Right atrium auricular region (tissue), 2 donors: ENCODE results near the gene RPTOR. TPM values are rescaled to one million over a fixed set of nuclear protein-coding genes. Genes with fewer than 3 reads are reported as not detected.

ENCODE experiments used
- DNase-seq: peaks from one replicate; pipeline ENCODE4 v3.0.0-alpha.2; 2019; ENCODE audit warnings: low spot score
- H3K27ac ChIP-seq, 2 donors: fragments of 200-600 bp; sonication (generic); 1 replicate in 1 of 2; 2 replicates in 1 of 2; pipeline ENCODE4 v1.5.1; 2016 to 2019
- H3K27me3 ChIP-seq, 2 donors: fragments of 200-600 bp; sonication (generic); one replicate each; pipeline versions ENCODE4 v1.5.1 to v1.6.0; 2017 to 2019
- H3K36me3 ChIP-seq: fragments of 200-600 bp; sonication (generic); one replicate; pipeline ENCODE4 v1.5.1; 2016
- H3K4me1 ChIP-seq, 2 donors: fragments of 200-600 bp; sonication (generic); one replicate each; pipeline versions ENCODE4 v1.5.1 to v1.6.0; 2017 to 2019
- H3K4me3 ChIP-seq, 2 donors: fragments of 200-600 bp; sonication (generic); 1 replicate in 1 of 2; 2 replicates in 1 of 2; pipeline ENCODE4 v1.5.1; 2017 to 2019; ENCODE audit warnings: mild to moderate bottlenecking in 1 of 2, moderate library complexity in 1 of 2
- H3K9me3 ChIP-seq, 2 donors: fragments of 200-600 bp; sonication (generic); one replicate each; pipeline ENCODE4 v1.5.1; 2019
- total RNA-seq, 2 donors: library from RNA; depleted of rRNA; stranded (reverse); fragments of >200 nt; gene quantifications; one replicate each; pipeline ENCODE4 v1.1.0, GENCODE V29; 2016
- TF ChIP-seq, protein P1 (sequence below), 2 donors: fragments of 200-600 bp; sonication (generic); IDR thresholded peaks; one replicate each; pipeline ENCODE4 v1.5.1; 2019; ENCODE audit warnings: antibody characterized with exemption in 2 of 2

The RPTOR gene
- total RNA-seq, 2 donors from 2014 or later: 19.9 to 22.6 TPM

- Histone ChIP-seq H3K9me3 (no peaks in the 10 kb centered on the region), H3K27me3 (no peaks in the 10 kb centered on the region), H3K4me1 (peaks cover 0 to 20% of the 10 kb centered on the region in 2 donors), H3K36me3 (no peaks in the 10 kb centered on the region), H3K27ac (no peak overlapping the region), H3K4me3 (no peak overlapping the region)
- DNase-seq: no peak
- TF ChIP-seq, protein P1, sequence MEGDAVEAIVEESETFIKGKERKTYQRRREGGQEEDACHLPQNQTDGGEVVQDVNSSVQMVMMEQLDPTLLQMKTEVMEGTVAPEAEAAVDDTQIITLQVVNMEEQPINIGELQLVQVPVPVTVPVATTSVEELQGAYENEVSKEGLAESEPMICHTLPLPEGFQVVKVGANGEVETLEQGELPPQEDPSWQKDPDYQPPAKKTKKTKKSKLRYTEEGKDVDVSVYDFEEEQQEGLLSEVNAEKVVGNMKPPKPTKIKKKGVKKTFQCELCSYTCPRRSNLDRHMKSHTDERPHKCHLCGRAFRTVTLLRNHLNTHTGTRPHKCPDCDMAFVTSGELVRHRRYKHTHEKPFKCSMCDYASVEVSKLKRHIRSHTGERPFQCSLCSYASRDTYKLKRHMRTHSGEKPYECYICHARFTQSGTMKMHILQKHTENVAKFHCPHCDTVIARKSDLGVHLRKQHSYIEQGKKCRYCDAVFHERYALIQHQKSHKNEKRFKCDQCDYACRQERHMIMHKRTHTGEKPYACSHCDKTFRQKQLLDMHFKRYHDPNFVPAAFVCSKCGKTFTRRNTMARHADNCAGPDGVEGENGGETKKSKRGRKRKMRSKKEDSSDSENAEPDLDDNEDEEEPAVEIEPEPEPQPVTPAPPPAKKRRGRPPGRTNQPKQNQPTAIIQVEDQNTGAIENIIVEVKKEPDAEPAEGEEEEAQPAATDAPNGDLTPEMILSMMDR (IDR thresholded peaks at IDR 0.05): no peak
These were observed 437.3 kb downstream of the RPTOR start for GRCh38 chr17:80981929-80982425.

- no peak overlapping the region for H3K4me3 ChIP-seq
- H3K27ac ChIP-seq: no peak overlapping the region
- no peaks in the 10 kb centered on the region for H3K9me3 ChIP-seq
- H3K27me3 ChIP-seq: no peaks in the 10 kb centered on the region
- no peak for DNase-seq
- TF ChIP-seq, protein P1 (IDR thresholded peaks at IDR 0.05): no peak
- peaks cover 0 to 20% of the 10 kb centered on the region in 2 donors for H3K4me1 ChIP-seq
- no peaks in the 10 kb centered on the region for H3K36me3 ChIP-seq
These were observed 437.9 kb downstream of the RPTOR start for GRCh38 chr17:80982426-80982974.

DNA sequence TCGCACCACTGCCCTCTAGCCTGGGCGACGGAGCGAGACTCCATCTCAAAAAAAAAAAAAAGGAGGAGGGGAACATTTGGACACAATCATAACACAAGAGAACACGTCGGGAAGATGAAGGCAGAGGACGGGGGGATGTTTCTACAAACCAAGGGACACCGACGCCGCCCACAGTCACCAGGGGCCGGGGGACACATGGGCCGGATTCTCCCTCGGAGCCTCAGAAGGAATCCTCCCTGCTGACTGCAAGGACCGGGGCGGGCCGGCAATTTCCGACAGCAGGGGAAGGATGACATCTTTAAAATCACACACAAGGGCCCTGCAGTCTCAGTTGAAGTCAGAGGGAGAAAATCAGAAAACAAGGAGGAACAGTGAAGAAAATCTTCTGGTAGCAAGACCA, 438.9 kb downstream of the RPTOR start:
- peaks cover 0 to 21% of the 10 kb centered on the region in 2 donors for H3K4me1 ChIP-seq
- H3K27me3 ChIP-seq: no peaks in the 10 kb centered on the region
- no peaks in the 10 kb centered on the region for H3K36me3 ChIP-seq
- no peak overlapping the region for H3K4me3 ChIP-seq
- DNase-seq: no peak
- TF ChIP-seq, protein P1 (IDR thresholded peaks at IDR 0.05): no peak
- no peaks in the 10 kb centered on the region for H3K9me3 ChIP-seq
- H3K27ac ChIP-seq: no peak overlapping the region

GRCh38 chr17:80984749-80985148, 440.1 kb downstream of the RPTOR start:
- Histone ChIP-seq H3K4me1 (peaks cover 0 to 30% of the 10 kb centered on the region in 2 donors), H3K4me3 (no peak overlapping the region), H3K27ac (peak overlapping the region in 1 of 2 donors; percentile 13), H3K36me3 (no peaks in the 10 kb centered on the region), H3K27me3 (no peaks in the 10 kb centered on the region), H3K9me3 (no peaks in the 10 kb centered on the region)
- TF ChIP-seq, protein P1 (IDR thresholded peaks at IDR 0.05): no peak
- no peak for DNase-seq

DNA sequence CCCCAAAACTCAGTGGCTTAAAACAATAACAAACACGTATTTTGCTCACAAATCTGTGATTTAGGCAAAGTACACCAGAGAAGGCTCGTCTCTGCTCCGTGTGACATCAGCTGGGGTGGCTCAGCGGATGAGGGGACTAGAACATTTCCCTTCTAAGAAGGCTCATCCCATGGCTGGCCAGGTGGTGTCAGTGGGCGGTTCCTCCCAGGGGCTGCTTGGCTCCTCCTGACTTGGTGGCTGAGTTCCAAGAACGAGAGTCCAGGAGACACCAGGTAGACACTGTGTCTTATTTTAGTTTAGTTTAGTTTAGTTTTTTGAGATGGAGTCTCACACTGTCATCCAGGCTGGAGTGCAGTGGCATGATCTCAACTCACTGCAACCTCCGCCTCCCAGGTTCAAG, 441.4 kb downstream of the RPTOR start:
- Histone ChIP-seq H3K4me3 (no peak overlapping the region), H3K36me3 (no peaks in the 10 kb centered on the region), H3K27ac (no peak overlapping the region), H3K27me3 (no peaks in the 10 kb centered on the region), H3K4me1 (peaks cover 0 to 23% of the 10 kb centered on the region in 2 donors), H3K9me3 (no peaks in the 10 kb centered on the region)
- TF ChIP-seq, protein P1 (IDR thresholded peaks at IDR 0.05): no peak
- DNase-seq: no peak
